ENCODE data around the gene KCNJ6. TPM values are rescaled to one million over a fixed set of nuclear protein-coding genes. Genes with fewer than 3 reads are reported as not detected.
A peak's percentile ranks its signal among the peaks of the same experiment; 100 is the strongest.
"Not testable (repeated sequence)": the region's sequence is repeated elsewhere in the genome, so short reads cannot be mapped to it uniquely, and the experiment has no call there.

Gene KCNJ6
- total RNA-seq, 1 donor from 2014 or later = 10.5 TPM

DNA sequence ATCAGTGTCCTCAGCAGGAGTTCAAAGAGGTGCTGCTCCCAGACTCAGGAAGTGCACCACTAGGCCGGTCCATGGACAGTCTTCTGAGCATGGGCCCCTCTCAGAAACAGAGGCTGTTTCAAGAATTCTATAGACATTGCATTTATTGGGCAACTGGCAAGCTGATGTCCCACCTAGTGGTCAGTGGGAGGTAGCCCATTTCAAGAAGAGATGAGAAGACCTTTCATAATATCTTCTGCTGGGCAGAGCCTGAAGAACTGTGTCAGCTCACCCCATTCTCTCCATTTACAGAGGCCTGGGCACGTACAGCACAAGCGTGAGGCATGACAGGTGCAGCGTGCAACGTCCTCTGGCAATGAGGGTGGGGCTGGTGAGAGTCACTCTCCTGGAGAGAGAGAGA lies 333.7 kb downstream of the KCNJ6 start:
- peaks cover 8% of the 10 kb centered on the region for H3K4me1 Mint-ChIP-seq (ENCODE audit: unreplicated experiment)
- no peak overlapping the region for H3K4me3 Mint-ChIP-seq (ENCODE audit: unreplicated experiment)
- TF ChIP-seq, protein P1, sequence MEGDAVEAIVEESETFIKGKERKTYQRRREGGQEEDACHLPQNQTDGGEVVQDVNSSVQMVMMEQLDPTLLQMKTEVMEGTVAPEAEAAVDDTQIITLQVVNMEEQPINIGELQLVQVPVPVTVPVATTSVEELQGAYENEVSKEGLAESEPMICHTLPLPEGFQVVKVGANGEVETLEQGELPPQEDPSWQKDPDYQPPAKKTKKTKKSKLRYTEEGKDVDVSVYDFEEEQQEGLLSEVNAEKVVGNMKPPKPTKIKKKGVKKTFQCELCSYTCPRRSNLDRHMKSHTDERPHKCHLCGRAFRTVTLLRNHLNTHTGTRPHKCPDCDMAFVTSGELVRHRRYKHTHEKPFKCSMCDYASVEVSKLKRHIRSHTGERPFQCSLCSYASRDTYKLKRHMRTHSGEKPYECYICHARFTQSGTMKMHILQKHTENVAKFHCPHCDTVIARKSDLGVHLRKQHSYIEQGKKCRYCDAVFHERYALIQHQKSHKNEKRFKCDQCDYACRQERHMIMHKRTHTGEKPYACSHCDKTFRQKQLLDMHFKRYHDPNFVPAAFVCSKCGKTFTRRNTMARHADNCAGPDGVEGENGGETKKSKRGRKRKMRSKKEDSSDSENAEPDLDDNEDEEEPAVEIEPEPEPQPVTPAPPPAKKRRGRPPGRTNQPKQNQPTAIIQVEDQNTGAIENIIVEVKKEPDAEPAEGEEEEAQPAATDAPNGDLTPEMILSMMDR (IDR thresholded peaks at IDR 0.05) = peak; percentile 72
- no peak overlapping the region for H3K27ac Mint-ChIP-seq (ENCODE audit: unreplicated experiment)
- DNase-seq (ENCODE audit: extremely low spot score, unreplicated experiment) = no peak
- peaks cover 1% of the 10 kb centered on the region for H3K36me3 Mint-ChIP-seq (ENCODE audit: unreplicated experiment)
- H3K27me3 Mint-ChIP-seq (ENCODE audit: unreplicated experiment) = peaks cover 2% of the 10 kb centered on the region
- peaks cover 13% of the 10 kb centered on the region for H3K9me3 Mint-ChIP-seq (ENCODE audit: unreplicated experiment)

DNA sequence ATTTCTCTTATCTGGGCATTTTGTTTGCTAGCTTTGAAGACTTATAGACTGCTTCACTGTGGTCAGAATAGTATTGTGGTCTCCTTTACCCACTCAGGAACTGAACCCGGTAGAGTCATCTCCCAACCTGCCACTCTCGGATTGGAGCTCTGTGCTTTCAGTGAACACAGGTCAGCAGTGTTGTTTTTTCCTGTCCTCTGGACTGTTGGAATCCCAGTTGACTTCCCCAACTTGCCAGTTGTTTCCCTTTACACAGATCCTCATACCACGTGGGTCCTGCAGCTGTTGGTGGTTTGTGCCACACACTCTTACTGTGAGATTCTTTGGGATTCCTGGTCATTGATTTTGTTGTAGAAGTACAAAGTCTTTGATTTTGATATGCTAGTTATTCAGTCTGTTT lies 335.6 kb downstream of the KCNJ6 start:
- Mint-ChIP-seq H3K27ac (ENCODE audit: unreplicated experiment) (no peak overlapping the region), H3K9me3 (ENCODE audit: unreplicated experiment) (peaks cover 13% of the 10 kb centered on the region), H3K27me3 (ENCODE audit: unreplicated experiment) (peaks cover 2% of the 10 kb centered on the region), H3K36me3 (ENCODE audit: unreplicated experiment) (peaks cover 1% of the 10 kb centered on the region), H3K4me1 (ENCODE audit: unreplicated experiment) (peaks cover 8% of the 10 kb centered on the region), H3K4me3 (ENCODE audit: unreplicated experiment) (no peak overlapping the region)
- TF ChIP-seq, protein P1 (IDR thresholded peaks at IDR 0.05) = no peak
- DNase-seq (ENCODE audit: extremely low spot score, unreplicated experiment) = no peak

DNA sequence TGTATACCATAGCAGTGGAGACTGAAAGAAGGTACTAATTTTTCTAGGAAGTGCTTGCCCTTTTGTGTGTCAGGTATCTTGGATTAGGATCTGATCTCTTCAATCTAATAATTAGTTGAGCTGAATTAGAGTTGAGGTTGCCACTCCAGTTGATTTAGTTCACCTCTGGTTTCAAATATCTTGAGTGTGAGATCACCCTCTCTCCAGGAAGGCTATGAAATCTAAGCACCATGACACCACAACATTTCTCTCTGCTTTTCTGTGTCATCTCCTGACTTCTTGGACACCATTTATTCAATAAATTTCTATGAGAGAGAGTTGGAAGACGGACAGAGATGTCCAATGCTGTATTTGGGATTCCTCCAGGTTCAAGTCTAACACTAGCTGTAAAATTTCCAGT lies 336.9 kb downstream of the KCNJ6 start:
- no peak for DNase-seq (ENCODE audit: extremely low spot score, unreplicated experiment)
- Mint-ChIP-seq H3K36me3 (ENCODE audit: unreplicated experiment) (peaks cover 1% of the 10 kb centered on the region), H3K27ac (ENCODE audit: unreplicated experiment) (no peak overlapping the region), H3K4me1 (ENCODE audit: unreplicated experiment) (peaks cover 8% of the 10 kb centered on the region), H3K4me3 (ENCODE audit: unreplicated experiment) (no peak overlapping the region), H3K27me3 (ENCODE audit: unreplicated experiment) (no peaks in the 10 kb centered on the region), H3K9me3 (ENCODE audit: unreplicated experiment) (peaks cover 13% of the 10 kb centered on the region)
- TF ChIP-seq, protein P1 (IDR thresholded peaks at IDR 0.05) = no peak

DNA sequence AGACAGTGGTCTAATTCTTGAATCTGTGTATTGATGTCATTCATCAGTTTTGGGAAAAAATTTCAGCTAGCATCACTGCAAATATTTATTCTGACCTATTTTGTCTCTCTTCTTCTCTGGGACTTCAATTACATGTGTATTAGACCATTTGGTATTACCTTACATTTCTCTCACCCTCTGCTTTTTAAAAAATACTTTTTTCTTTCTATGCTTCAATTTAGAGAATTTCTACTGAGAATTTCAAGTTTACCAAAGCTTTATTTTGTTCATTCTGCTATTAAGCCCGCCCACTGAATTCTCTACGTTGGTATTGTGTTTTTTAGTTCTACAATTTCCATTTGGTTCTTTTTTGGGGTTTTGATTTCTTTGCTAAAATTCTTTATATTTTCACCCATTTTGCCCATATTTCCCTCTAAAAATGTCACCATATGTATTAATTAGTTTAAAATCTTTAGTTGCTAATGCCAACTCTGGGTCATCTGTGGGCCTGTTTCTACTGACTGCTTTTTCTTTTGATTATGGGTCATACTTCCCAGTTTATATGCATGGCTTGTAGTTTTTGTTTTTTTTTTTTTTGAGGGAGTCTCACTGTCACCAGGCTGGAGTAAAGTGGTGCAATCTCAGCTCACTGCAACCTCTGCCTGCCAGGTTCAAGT lies 337.7 kb downstream of the KCNJ6 start:
- Mint-ChIP-seq H3K27me3 (ENCODE audit: unreplicated experiment) (no peaks in the 10 kb centered on the region), H3K4me3 (ENCODE audit: unreplicated experiment) (no peak overlapping the region), H3K4me1 (ENCODE audit: unreplicated experiment) (peaks cover 8% of the 10 kb centered on the region), H3K27ac (ENCODE audit: unreplicated experiment) (no peak overlapping the region), H3K9me3 (ENCODE audit: unreplicated experiment) (peaks cover 13% of the 10 kb centered on the region), H3K36me3 (ENCODE audit: unreplicated experiment) (peaks cover 1% of the 10 kb centered on the region)
- no peak for DNase-seq (ENCODE audit: extremely low spot score, unreplicated experiment)
- TF ChIP-seq, protein P1 (IDR thresholded peaks at IDR 0.05) = no peak

GRCh38 chr21:37576929-37577328 lies 339.3 kb downstream of the KCNJ6 start:
- not testable (repeated sequence) for H3K36me3 Mint-ChIP-seq (ENCODE audit: unreplicated experiment); DNase-seq (ENCODE audit: extremely low spot score, unreplicated experiment); H3K27ac Mint-ChIP-seq (ENCODE audit: unreplicated experiment); H3K4me1 Mint-ChIP-seq (ENCODE audit: unreplicated experiment); H3K4me3 Mint-ChIP-seq (ENCODE audit: unreplicated experiment); H3K27me3 Mint-ChIP-seq (ENCODE audit: unreplicated experiment)
- peaks cover 13% of the 10 kb centered on the region for H3K9me3 Mint-ChIP-seq (ENCODE audit: unreplicated experiment)

Data from osteocyte (in vitro differentiated cells).